Fibroblast of gingiva (primary cell): ENCODE measurements around the gene MAP3K14.

Source experiments
- DNase-seq: peaks from one replicate; pipeline ENCODE4 v3.0.0-alpha.2; 2011; ENCODE audit warnings: low read depth

Gene MAP3K14

GRCh38 chr17:45235416-45236281 is 81.2 kb downstream of the MAP3K14 start:
- DNase-seq, result peak; percentile 58

DNA sequence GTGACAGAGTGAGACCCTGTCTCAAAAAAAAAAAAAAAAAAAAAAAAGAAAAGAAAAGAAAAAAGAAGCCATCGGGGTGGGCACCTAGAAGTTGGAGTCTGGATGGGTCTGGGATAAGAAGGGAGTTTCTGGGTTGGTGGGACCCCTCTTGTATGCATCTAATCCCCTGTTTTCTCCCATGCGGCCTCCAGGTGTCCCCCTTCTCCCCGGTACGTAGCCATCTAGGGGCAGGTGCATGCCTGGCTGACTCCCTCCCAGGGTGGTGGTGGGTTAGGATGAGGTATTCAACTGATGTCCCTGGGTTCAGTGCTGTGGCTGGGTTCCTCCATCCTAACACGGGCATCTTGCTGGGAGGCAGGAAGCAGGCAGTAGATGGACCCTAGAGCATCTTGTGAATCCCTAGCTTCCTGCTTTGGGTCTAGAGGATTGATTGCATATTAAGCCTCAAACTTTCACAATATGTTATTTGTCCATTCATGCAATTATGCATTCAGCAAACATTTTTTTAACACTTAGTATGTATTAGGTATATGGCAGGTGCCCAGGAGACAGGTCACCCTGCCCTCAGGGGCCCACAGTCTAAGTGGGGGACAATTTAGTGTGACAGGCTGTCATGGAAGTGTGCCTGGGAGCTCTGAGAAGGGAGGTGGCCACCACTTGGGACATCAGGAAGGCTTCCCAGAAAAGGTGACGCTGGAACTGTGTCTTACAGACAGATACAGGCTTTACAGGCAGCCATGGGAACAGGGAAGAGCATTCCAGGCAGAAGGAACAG is 82.0 kb downstream of the MAP3K14 start:
- no peak for DNase-seq

- no peak for DNase-seq
Measured at GRCh38 chr17:45233423-45233924, 83.3 kb downstream of the MAP3K14 start.

- DNase-seq, result no peak
Measured at GRCh38 chr17:45232514-45233422, 84.1 kb downstream of the MAP3K14 start.

GRCh38 chr17:45231481-45232116 is 85.2 kb downstream of the MAP3K14 start:
- DNase-seq, result no peak

DNA sequence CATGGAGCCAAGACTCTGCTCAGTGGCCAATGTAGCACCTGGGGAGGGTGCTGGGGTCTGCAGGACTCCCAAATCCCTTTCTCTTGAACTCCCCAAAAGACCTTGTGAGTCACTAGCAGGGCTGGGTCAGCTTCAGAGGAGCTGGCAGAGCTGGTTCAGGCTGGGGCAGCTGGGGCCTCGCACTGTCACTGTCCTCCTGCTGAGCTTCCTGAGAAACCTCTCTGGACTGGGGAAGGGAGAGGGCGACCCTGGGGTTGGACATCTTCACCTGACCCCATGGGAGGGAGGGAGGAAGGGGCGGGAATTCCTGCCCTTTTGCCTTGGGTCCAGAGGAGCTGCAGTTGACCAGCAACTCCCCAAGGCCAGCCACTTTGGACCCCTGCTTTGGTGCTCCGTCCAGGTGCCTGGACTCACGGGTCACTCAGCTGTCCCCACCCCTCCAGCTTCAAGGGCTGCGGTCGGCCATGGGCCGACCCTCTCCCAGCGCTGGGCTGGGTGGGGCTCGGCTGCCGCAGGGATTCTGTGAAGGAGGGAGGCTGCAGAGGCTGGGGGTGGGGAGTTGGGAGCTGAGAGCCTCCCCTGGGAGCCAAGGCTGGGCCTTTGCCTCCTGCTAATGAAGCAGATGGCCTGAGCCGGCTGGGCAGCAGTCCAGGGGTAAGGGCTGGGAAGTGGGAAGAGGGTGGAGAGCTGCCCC is 85.9 kb downstream of the MAP3K14 start:
- DNase-seq, result no peak

DNA sequence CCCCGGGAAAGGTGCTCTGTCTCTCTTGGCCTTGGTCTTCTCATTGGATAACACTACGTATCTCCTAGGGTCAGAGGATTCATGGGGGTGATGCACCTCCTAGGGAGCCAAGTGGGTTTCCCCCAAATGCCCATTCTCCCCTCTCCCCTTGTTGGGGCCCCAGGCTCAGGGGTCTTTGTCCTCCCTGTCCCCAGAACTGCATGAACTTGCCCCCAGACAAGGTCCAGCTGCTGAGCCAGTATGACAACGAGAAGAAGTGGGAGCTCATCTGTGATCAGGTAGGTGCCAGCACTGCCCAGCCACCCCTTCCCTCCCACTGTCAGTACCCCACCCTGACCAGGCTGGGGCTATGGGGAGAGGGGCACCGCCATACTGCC is 86.4 kb downstream of the MAP3K14 start:
- DNase-seq, result no peak

- DNase-seq, result no peak
Measured at GRCh38 chr17:45229681-45230409, 87.0 kb downstream of the MAP3K14 start.

DNA sequence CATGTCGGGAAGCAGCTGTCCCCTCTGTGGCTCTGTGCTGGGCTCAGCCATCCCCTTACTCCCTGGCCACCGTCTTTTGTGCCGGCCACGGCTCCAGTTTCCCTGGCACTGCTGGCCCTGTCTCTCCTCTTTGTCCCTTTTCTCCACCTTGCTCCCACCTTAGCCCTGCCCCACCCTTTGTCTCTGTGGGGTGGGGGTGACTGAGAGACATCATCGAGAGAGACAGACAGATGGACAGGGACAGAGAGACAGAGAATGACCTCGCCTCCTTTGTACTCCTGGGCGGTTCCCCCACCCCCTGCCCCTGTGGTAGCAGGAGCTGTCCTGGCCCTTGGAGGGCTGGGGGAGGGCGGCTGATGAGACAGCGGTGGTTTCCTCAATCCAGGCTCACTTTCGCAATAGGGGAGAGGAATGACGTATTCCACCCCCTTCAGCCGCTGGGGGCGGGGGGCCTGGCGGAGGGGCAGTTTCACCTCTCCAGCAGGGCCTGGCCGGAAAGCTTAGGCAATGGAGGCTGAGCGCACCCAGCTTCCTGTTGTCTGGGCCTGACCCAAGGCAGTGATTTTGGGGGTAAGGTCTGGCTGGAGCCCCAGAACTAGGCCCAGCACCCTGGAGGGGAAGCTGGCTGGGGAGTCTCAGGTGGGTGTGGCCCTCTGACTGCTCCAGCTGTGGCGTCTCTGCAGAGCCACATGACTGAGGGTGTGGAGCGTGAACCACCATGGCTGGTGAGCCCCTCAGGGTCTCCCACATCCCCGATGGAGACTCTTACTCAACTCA is 87.9 kb downstream of the MAP3K14 start:
- DNase-seq, result peak; percentile 91

DNA sequence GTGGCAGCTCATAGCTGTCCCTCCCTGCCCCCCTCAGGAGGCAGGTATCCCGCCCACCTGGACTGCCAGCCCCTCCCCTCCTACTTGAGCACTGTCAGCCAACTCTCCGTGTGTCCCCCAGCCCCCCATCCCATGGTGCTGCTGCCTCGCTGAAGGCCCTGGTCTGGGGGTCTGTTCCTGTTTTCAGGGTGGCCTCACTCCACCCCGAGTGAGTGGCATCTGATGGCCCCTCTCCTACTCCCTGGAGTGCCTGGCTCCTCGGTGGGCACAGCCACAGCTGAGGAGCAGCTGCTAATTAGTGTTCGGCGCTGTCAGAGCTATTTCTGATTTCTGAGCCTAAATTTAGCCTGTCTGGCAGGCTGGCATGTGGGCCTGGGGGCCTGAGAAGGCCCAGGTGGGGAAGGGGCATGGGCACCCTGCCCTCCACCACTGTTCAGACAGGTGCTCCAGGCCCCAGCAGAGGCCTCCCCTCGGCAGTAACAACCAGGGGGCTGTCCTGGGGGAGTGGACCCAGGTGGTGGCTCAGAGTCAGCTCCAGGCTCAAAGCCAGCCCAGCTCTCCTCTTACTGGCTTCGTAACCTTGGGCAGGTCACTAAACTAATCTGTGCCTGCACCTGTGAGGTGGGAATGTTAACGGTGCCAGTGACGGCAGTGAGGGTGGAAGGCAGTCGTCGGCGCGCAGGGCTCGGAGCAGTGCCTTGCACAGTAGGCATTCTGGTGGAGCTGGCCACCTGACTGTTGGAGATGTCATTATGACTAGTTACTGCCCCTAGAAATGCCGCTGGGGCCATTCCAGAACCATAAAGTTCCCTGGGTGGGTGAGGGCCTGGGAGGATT is 88.7 kb downstream of the MAP3K14 start:
- no peak for DNase-seq

- DNase-seq, result no peak
Measured at GRCh38 chr17:45227101-45227925, 89.5 kb downstream of the MAP3K14 start.

DNA sequence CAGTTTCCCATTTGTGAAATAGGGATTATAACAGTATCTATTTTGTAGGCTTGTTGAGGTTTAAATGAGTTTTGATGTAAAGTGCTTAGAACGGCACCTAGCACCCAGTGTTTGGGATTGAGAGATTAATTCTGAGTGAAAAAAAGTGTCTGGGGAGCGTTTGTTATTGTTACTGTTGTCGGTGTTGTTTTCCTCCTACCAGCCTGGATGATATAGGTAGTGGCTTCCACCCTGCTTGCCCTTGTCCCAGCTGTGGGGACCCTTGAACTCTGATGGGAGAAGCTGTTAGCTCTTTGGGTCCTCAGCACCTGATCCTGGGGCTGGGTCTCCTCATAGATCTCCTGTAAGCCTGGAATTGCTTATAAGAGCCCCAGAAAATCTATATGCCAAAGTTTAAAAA is 90.2 kb downstream of the MAP3K14 start:
- DNase-seq, result no peak

- no peak for DNase-seq
Measured at GRCh38 chr17:45225964-45226530, 90.8 kb downstream of the MAP3K14 start.

DNA sequence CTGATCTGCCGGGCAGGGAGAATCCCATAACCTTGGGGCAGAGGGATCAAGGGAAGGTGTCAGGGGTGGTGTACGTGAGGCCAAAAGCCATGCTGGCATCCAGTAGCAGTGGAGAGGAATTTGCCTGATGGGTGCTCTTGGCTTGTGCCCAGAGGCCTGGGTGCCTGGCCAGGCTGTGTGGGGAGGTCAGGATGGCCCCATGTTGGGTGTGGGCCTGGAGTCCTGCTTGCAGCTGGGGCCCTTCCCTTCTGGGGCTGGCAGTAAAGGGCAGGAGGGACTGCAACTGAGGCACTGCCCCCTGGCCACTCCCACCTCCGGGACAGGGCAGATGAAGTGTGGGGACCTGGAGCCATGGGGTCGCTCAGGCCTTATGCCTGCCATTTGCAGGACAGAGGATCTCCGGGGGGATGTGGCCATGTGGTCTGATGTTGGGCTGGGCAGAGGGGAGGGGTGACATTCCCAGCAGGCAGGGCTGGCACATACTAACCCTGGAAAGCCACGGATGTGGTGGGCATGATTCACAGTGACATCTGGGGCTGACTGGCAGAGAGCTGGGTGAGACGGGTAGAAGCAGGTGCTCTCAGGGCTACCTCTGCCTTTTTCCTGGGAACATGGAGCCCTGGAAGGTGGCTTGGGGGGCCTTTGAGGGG is 91.6 kb downstream of the MAP3K14 start:
- DNase-seq, result no peak

DNA sequence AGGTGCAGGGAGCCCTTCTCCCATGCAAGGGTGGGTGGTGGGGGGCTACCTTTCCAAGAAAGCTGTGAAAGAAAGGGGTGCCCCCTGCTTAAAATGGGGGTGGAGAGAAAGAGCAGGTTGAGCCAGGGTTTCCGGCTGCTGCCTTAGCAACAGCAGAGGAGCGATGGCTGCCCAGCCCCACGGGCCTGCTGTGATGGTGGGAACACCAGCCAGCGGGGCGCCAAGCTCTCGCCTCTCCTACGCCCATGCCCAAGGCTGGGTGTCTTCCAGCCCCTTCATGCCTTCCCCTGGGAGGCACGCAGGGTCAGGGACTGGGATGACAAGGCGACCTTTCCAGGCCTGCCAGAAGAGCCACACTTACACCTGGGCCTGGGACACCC is 92.2 kb downstream of the MAP3K14 start:
- no peak for DNase-seq
